BJ (cell line): ENCODE data around the gene FTO. TPM values are rescaled to one million over a fixed set of nuclear protein-coding genes. Genes with fewer than 3 reads are reported as not detected.

Source experiments
- CTCF ChIA-PET: fragments of 350-600 bp; formaldehyde crosslinking; extraction: SDS; loops from one replicate; lab custom pipeline; 2021; ENCODE audit warnings: antibody characterized with exemption, inconsistent platforms; lab: Yijun Ruan, JAX
- POLR2A ChIA-PET: fragments of 300-600 bp; sonication (Branson Sonifier 250); formaldehyde crosslinking; extraction: SDS; loops from one replicate; lab custom pipeline; 2021; ENCODE audit warnings: antibody characterized with exemption; lab: Charles Lee
- DNase-seq: peaks from one replicate; pipeline ENCODE4 v3.0.0-alpha.2; 2011; ENCODE audit warnings: low read depth
- H3K27me3 ChIP-seq: 2 replicates; pipeline ENCODE4 v1.6.0; 2011; ENCODE audit warnings: low read length; ENCODE audit not compliant: control insufficient read depth, insufficient read depth
- H3K36me3 ChIP-seq: 2 replicates; pipeline ENCODE4 v1.5.1; 2011; ENCODE audit warnings: low read length; ENCODE audit not compliant: control insufficient read depth, insufficient read depth
- H3K4me3 ChIP-seq: 2 replicates; pipeline ENCODE4 v1.5.1; 2011; ENCODE audit warnings: low read depth, mild to moderate bottlenecking, control low read depth, low read length
- polyA plus RNA-seq: library from polyadenylated mRNA; depleted of rRNA; stranded (reverse); fragments of >200 nt; gene quantifications from 2 replicates; pipeline ENCODE4 v1.2.3, GENCODE V29; 2011
- TF ChIP-seq, protein P1 (sequence below): IDR thresholded peaks from 2 replicates; pipeline ENCODE4 v1.5.1; 2011; ENCODE audit warnings: low read depth, mild to moderate bottlenecking, control low read depth, inconsistent platforms, low read length, moderate library complexity; ENCODE audit not compliant: insufficient read depth

The FTO gene
- polyA plus RNA-seq, 1 experiment, result 86.3 TPM

DNA sequence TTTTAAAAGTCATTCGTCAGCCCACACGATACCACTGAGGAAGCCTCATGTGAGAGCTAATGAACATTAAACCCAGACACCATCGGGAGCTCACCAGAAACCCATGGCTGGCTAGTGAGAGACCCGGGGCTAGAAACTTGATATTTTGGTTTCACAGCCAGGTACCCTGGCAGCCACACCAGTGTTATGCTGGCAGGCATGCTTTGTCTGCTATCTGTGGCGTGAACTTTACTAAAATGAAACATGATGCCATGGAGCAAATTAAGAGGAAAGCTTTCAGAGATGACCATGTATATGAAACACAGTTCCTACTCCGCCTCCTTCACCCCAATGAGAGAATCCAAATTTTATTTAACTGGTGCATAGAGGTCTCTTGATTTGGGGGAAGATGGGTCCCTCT lies 291.4 kb downstream of the FTO start:
- Histone ChIP-seq H3K27me3 (no peaks in the 10 kb centered on the region), H3K36me3 (no peaks in the 10 kb centered on the region), H3K4me3 (no peak overlapping the region)
- DNase-seq, result no peak
- TF ChIP-seq, protein P1, sequence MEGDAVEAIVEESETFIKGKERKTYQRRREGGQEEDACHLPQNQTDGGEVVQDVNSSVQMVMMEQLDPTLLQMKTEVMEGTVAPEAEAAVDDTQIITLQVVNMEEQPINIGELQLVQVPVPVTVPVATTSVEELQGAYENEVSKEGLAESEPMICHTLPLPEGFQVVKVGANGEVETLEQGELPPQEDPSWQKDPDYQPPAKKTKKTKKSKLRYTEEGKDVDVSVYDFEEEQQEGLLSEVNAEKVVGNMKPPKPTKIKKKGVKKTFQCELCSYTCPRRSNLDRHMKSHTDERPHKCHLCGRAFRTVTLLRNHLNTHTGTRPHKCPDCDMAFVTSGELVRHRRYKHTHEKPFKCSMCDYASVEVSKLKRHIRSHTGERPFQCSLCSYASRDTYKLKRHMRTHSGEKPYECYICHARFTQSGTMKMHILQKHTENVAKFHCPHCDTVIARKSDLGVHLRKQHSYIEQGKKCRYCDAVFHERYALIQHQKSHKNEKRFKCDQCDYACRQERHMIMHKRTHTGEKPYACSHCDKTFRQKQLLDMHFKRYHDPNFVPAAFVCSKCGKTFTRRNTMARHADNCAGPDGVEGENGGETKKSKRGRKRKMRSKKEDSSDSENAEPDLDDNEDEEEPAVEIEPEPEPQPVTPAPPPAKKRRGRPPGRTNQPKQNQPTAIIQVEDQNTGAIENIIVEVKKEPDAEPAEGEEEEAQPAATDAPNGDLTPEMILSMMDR, result no peak
- ChIA-PET POLR2A (no interaction called here), CTCF (interaction anchor here (1.2 kb wide), 1 partner anchor 9 kb away, joined by 3 read pairs; no protein-coding TSS in a partner anchor)

DNA sequence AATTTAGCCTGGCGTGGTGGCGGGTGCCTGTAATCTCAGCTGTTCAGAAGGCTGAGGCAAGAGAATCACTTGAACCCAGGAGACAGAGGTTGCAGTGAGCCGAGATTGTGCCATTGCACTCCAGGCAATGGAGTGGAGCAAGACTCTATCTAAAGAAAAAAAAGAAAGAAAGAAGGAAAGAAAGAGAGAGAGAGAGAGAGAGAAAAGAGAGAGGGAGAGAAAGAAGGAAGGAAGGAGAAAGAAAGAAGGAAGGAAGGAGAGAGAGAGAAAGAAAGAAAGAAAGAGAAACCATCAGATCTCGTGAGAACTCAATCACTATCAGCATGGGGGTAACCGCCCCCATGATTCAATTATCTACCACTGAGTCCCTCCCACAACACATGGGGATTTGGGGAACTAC lies 293.0 kb downstream of the FTO start:
- no peak for DNase-seq
- TF ChIP-seq, protein P1, result no peak
- Histone ChIP-seq H3K27me3 (no peaks in the 10 kb centered on the region), H3K4me3 (no peak overlapping the region), H3K36me3 (no peaks in the 10 kb centered on the region)
- POLR2A ChIA-PET, result no interaction called here
- CTCF ChIA-PET, result no interaction called here

DNA sequence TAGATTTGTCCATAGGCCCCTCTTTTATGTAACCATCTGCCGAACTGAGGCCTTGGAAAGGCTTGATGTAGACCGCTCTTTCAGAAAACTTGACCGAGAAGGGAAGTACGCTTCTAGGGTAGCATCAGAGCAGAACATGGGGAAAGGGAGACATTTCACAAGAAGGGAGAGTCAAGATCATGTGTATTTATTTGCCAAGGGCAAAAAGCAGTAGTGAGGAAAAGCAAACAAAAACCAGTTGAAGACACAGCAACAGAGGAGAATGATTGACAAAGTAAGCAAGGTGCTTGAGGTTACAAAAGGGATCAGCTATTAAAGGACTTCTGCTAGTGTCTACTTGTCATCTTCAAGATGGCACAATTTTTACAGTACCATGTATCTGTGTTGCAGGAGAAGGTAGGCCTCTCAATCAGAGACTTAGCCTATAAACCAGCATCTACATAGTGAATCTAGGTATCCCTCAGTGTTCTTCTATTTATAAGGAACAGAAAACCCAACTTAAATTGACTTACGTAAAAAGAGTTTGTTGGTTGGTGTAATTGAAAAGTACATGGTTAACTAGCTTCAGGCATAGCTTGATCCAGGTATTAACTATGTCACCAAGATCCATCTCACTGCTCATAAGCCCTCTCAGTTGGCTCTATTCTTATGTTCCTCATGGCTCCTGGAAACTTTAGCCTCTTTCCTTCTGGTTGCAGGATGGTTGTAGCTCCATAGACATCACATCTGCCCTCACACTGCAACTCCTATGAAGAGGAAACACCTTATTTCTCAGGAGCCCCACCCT lies 294.3 kb downstream of the FTO start:
- no peak for DNase-seq
- TF ChIP-seq, protein P1, result no peak
- H3K27me3 ChIP-seq, result no peaks in the 10 kb centered on the region
- no peaks in the 10 kb centered on the region for H3K36me3 ChIP-seq
- no peak overlapping the region for H3K4me3 ChIP-seq
- POLR2A ChIA-PET, result no interaction called here
- CTCF ChIA-PET, result no interaction called here

DNA sequence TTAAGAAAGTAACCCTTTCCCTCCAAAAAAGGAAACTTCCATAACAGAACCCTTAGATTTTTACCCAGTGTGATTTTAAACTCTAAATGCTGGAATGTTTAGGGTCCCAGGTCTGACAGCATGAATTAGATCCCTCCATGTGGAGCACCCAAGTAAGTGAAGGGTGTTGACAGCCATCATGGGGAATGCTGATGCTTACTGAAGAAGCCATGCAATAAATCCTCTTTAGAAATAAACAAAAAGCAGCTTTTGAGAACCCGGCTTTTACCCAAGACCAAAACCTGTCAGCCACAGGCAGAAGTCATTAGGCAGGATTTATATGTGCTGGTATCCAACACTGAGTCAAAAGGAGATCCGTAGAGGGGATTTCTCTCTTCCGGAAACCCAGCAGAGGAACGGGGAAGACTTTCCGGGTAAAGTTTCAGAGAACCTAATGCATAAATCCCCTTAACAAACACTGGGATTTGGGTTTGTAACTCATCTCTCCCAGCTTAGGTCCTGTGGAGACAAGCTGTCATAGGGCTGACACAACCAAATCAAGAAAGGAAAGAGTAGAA lies 295.1 kb downstream of the FTO start:
- H3K4me3 ChIP-seq, result no peak overlapping the region
- DNase-seq, result no peak
- POLR2A ChIA-PET, result no interaction called here
- CTCF ChIA-PET, result no interaction called here
- no peaks in the 10 kb centered on the region for H3K27me3 ChIP-seq
- H3K36me3 ChIP-seq, result no peaks in the 10 kb centered on the region
- TF ChIP-seq, protein P1, result no peak

DNA sequence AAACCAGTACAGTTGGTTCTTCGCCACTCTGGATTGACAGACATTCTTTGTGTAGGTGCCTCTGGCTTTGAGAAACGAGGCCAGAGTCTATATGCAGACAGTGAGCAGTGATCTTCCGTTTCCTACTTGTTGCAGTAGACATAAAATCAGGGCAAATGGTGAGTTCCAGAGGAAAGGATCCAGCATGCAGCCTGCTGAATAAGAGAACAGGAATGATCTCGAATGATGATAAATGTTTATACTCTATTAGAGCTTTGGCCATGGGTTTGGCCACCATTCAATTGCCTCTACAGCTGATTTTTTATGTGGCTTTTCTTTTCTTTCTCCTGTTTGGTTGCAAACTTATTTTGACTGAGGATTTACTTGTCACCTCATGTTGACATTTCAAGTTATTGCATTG lies 295.9 kb downstream of the FTO start:
- Histone ChIP-seq H3K27me3 (no peaks in the 10 kb centered on the region), H3K4me3 (no peak overlapping the region), H3K36me3 (no peaks in the 10 kb centered on the region)
- TF ChIP-seq, protein P1, result no peak
- ChIA-PET CTCF (no interaction called here), POLR2A (no interaction called here)
- no peak for DNase-seq
